AG04450 (cell line): ENCODE measurements around the gene APOL1. TPM values are rescaled to one million over a fixed set of nuclear protein-coding genes. Genes with fewer than 3 reads are reported as not detected.
"Not testable (repeated sequence)": the region's sequence is repeated elsewhere in the genome, so short reads cannot be mapped to it uniquely, and the experiment has no call there.

Source experiments
- CTCF ChIA-PET: fragments of 300-600, 350-600 bp; formaldehyde crosslinking; extraction: SDS; loops from one replicate; lab custom pipeline; 2022; ENCODE audit warnings: antibody characterized with exemption, inconsistent platforms; lab: Charles Lee
- POLR2A ChIA-PET: fragments of 350-600 bp; formaldehyde crosslinking; extraction: SDS; loops from one replicate; lab custom pipeline; 2021; ENCODE audit warnings: antibody characterized with exemption, inconsistent platforms; lab: Yijun Ruan, JAX
- DNase-seq: peaks from one replicate; pipeline ENCODE4 v3.0.0-alpha.2; 2011; ENCODE audit warnings: low read depth, low spot score
- H3K27ac ChIP-seq: one replicate; pipeline ENCODE4 v1.5.1; 2012; ENCODE audit warnings: low read depth, low read length, control low read depth
- H3K27me3 ChIP-seq: one replicate; pipeline ENCODE4 v1.6.0; 2012; ENCODE audit warnings: low read length; ENCODE audit not compliant: control insufficient read depth, insufficient read depth
- H3K4me3 ChIP-seq: 2 replicates; pipeline ENCODE4 v1.5.1; 2011; ENCODE audit warnings: mild to moderate bottlenecking, low read depth, low read length, control low read depth
- H3K9me3 ChIP-seq: 2 replicates; pipeline ENCODE4 v1.5.1; 2012; ENCODE audit warnings: low read length; ENCODE audit not compliant: control insufficient read depth, insufficient read depth
- polyA plus RNA-seq: library from polyadenylated mRNA; depleted of rRNA; stranded (reverse); fragments of >200 nt; gene quantifications from 2 replicates; pipeline ENCODE4 v1.2.3, GENCODE V29; 2011
- TF ChIP-seq, protein P1 (sequence below): IDR thresholded peaks from 2 replicates; pipeline ENCODE4 v1.5.1; 2011; ENCODE audit warnings: low read depth, low read length, control low read depth, inconsistent platforms

Gene APOL1
- polyA plus RNA-seq, 1 experiment, result 3.8 TPM

DNA sequence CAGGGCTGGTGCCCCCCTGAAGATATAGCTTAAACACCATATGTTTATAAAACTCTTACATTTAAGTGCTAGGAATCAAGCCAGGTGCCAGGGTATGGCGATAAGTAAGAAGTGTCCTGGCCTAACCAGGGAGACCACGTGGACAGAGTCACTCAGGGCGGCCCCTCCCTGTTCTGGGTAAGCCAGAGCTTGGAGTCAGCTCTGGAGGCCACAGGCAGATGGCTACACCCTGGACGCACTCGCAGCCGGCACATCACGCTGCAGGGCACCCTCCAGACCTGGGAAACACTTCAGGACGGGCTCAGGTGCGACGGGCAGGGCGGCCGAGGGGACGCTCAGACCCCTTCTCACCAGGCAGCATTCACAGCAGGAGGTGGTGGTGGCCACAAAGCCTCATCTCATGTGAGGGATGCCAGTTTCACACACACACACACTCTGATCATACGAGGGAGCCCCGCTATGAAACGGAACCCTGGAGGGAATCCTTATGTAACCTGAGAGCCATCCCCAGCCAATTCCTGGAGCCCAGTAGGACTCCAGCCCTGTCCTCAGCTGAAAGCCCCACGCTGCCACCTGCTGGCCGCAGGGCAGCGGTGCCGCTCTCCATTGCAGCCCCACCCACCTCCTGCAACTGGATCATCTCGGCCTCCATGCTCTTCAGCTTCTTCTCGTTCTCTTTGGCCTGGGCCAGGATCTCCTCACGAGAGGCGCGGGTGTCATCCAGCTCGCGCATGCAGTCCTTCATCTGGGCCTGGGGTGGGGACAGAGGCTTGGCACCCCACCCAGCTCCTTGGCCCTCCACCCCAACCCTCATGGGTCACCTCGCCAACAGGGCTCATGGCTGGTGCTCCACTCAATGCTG, 33.4 kb downstream of the APOL1 start:
- Histone ChIP-seq H3K27me3 (no peaks in the 10 kb centered on the region), H3K4me3 (no peak overlapping the region), H3K9me3 (no peaks in the 10 kb centered on the region; the same call in 1 of the 2 replicates), H3K27ac (peak overlapping the region; percentile 52)
- ChIA-PET POLR2A (interaction anchor here (0.5 to 1.1 kb wide), 4 partner anchors 9 to 39 kb away, joined by 3 to 9 read pairs (median 5); no protein-coding TSS in a partner anchor), CTCF (interaction anchor here (0.6 to 4.1 kb wide), 14 partner anchors 8 to 201 kb away, joined by 3 to 33 read pairs (median 4); no protein-coding TSS in a partner anchor)
- TF ChIP-seq, protein P1, sequence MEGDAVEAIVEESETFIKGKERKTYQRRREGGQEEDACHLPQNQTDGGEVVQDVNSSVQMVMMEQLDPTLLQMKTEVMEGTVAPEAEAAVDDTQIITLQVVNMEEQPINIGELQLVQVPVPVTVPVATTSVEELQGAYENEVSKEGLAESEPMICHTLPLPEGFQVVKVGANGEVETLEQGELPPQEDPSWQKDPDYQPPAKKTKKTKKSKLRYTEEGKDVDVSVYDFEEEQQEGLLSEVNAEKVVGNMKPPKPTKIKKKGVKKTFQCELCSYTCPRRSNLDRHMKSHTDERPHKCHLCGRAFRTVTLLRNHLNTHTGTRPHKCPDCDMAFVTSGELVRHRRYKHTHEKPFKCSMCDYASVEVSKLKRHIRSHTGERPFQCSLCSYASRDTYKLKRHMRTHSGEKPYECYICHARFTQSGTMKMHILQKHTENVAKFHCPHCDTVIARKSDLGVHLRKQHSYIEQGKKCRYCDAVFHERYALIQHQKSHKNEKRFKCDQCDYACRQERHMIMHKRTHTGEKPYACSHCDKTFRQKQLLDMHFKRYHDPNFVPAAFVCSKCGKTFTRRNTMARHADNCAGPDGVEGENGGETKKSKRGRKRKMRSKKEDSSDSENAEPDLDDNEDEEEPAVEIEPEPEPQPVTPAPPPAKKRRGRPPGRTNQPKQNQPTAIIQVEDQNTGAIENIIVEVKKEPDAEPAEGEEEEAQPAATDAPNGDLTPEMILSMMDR, result peak; percentile 94
- peak; percentile 56 for DNase-seq

DNA sequence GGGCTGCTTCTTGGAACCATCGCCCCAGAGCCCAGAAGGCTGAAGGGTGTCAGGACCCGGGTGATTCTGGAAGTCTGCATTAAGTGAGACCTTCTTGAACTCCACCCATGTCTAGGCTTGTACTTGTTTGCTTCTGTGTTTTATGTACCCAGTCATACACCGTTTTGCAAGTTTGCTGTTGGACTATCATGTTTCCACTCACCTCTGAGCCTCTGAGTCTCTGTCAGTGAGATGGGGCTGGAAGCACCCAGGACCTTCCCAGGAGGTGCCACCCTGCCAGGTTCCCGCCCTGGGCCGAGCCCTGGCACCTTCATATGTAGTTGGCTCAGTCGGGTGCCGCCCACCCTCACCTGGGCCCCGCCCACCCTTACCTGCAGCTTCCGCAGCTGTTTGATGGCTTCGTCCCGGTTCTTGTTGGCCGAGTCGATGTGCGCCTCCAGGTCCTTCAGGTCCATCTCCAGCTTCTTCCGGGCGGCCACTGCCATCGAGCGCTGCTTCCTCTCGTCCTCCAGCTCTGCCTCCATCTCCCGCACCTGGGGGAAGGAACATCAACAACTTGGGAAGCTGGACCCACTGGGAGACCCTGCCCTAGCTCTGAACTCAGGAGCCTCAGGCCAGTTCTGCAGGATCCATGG, 35.1 kb downstream of the APOL1 start:
- Histone ChIP-seq H3K4me3 (no peak overlapping the region), H3K9me3 (no peaks in the 10 kb centered on the region; the same call in 1 of the 2 replicates), H3K27ac (no peak overlapping the region), H3K27me3 (no peaks in the 10 kb centered on the region)
- ChIA-PET CTCF (interaction anchor here (1.0 to 4.1 kb wide), 2 partner anchors 10 to 12 kb away, joined by 3 to 33 read pairs; no protein-coding TSS in a partner anchor), POLR2A (interaction anchor here (0.9 kb wide), 1 partner anchor 9 kb away, joined by 6 read pairs; no protein-coding TSS in a partner anchor)
- TF ChIP-seq, protein P1, result no peak
- no peak for DNase-seq

GRCh38 chr22:36288571-36289405, 35.9 kb downstream of the APOL1 start:
- Histone ChIP-seq H3K27me3 (no peaks in the 10 kb centered on the region), H3K27ac (peak overlapping the region; percentile 21), H3K4me3 (no peak overlapping the region), H3K9me3 (no peaks in the 10 kb centered on the region; the same call in 1 of the 2 replicates)
- TF ChIP-seq, protein P1, result no peak
- ChIA-PET CTCF (interaction anchor here (0.6 to 4.1 kb wide), 3 partner anchors 11 to 182 kb away, joined by 3 to 33 read pairs (median 4); no protein-coding TSS in a partner anchor), POLR2A (interaction anchor here (0.7 to 0.9 kb wide), 2 partner anchors 8 to 70 kb away, joined by 3 to 6 read pairs; no protein-coding TSS in a partner anchor)
- no peak for DNase-seq

- POLR2A ChIA-PET, result no interaction called here
- no peaks in the 10 kb centered on the region for H3K27me3 ChIP-seq
- TF ChIP-seq, protein P1, result no peak
- no peak overlapping the region for H3K27ac ChIP-seq
- CTCF ChIA-PET, result interaction anchor here (0.6 to 1.0 kb wide), 2 partner anchors 11 to 181 kb away, joined by 3 to 4 read pairs; no protein-coding TSS in a partner anchor
- H3K4me3 ChIP-seq, result no peak overlapping the region
- no peaks in the 10 kb centered on the region; the same call in 1 of the 2 replicates for H3K9me3 ChIP-seq
- no peak for DNase-seq
These were observed 36.5 kb downstream of the APOL1 start for GRCh38 chr22:36289406-36289870.

DNA sequence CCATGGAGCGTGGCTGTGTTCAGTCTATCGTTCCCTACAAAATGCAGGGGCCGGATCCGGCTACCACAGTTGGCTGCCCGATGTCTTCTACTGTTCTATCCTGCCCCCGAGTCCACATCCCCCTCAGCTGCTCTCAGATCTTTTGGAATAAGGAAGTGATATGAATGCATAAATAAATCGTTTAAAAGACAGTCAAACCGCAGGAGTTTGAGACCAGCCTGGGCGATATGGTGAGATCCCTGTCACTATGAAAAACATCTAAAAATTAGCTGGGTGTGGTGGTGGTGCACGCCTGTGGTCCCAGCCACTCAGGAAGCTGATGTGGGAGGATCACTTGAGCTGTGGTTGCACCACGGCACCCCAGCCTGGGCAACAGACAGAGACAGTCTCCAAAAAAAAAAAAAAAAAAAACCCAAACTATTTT, 37.0 kb downstream of the APOL1 start:
- H3K4me3 ChIP-seq, DNase-seq, H3K27ac ChIP-seq, H3K27me3 ChIP-seq, POLR2A ChIA-PET, H3K9me3 ChIP-seq: not testable (repeated sequence)
- CTCF ChIA-PET, result interaction anchor here (1.0 kb wide), 1 partner anchor 11 kb away, joined by 4 read pairs; no protein-coding TSS in a partner anchor

- CTCF ChIA-PET, H3K9me3 ChIP-seq, H3K4me3 ChIP-seq, DNase-seq, POLR2A ChIA-PET, H3K27ac ChIP-seq, H3K27me3 ChIP-seq: not testable (repeated sequence)
These were observed 37.6 kb downstream of the APOL1 start for GRCh38 chr22:36290391-36291075.
